Pancreas (tissue), 10 donors: Measurements from ENCODE around the gene KCNIP1. TPM values are rescaled to one million over a fixed set of nuclear protein-coding genes. Genes with fewer than 3 reads are reported as not detected.
A peak's percentile ranks its signal among the peaks of the same experiment; 100 is the strongest.

Experiments
- ATAC-seq, 4 donors: fragments of 200-7000 bp; cut with Tn5 transposase; one replicate each; pipeline versions ENCODE4 v1.8.0 to v1.9.1; 2020; ENCODE audit warnings: mild to moderate bottlenecking in 4 of 4, moderate library complexity in 4 of 4
- DNase-seq, 6 donors: peaks; one replicate each; pipeline ENCODE4 v3.0.0-alpha.2; 2020
- FAIRE-seq: peaks from 2 replicates; lab custom pipeline; 2012; peaks lifted over from hg19 to GRCh38; lab: Jason Lieb, UNC
- H3K27ac ChIP-seq, 4 donors: fragments of 200-600 bp; sonication (generic); 1 replicate in 3 of 4; 2 replicates in 1 of 4; pipeline versions ENCODE4 v1.5.0 to v1.8.0; 2020
- H3K27me3 ChIP-seq, 4 donors: fragments of 200-600 bp; one replicate each; pipeline ENCODE4 v1.8.0; 2021
- H3K36me3 ChIP-seq, 3 donors: fragments of 200-600 bp; sonication (generic) in 1 of 3; one replicate each; pipeline versions ENCODE4 v1.5.0 to v1.8.0; 2020 to 2021
- H3K4me1 ChIP-seq, 3 donors: fragments of 200-600 bp; one replicate each; pipeline ENCODE4 v1.8.0; 2021
- H3K4me3 ChIP-seq, 4 donors: fragments of 200-600 bp; sonication (generic) in 2 of 4; one replicate each; pipeline versions ENCODE4 v1.5.0 to v1.8.0; 2020 to 2021
- H3K9me3 ChIP-seq, 4 donors: fragments of 200-600 bp; one replicate each; pipeline ENCODE4 v1.8.0; 2021
- CTCF ChIP-seq, 4 donors: fragments of 200-600 bp; sonication (generic) in 3 of 4; IDR thresholded peaks; one replicate each; pipeline versions ENCODE4 v1.5.0 to v1.8.0; 2021; ENCODE audit warnings: antibody characterized with exemption in 4 of 4
- WGBS, 2 donors: extraction: QIAGEN DNeasy Blood & Tissue Kit; methylation state at CpG; one replicate each; pipeline ENCODE4 v1.1.7; 2013; 5-methylcytosine and 5-hydroxymethylcytosine counted together
- intact Hi-C, 3 donors: fragments of 100-400 bp; cut with DNase I; formaldehyde crosslinking; loops; one replicate each; pipeline versions ENCODE4 v1.11.1 to v1.14.2; 2022
- polyA plus RNA-seq, 2 donors: library from polyadenylated mRNA; stranded (reverse); fragments of 200-250 nt; gene quantifications; one replicate each; pipeline ENCODE4 v1.2.3, GENCODE V29; 2013
- total RNA-seq, 6 donors: library from RNA; stranded (reverse); fragmentation: NEBNext Ultra II Directional in 4 of 6; extraction: Animal tissue kit (Norgen Biotek cat#: 25700) in 4 of 6; gene quantifications; one replicate each; pipeline versions ENCODE4 v1.2.1 to v1.2.4, GENCODE V29; 2021 to 2023
- donor health status: healthy with polysubstance abuse.
- donor health status: DM: no; HTN: no; CAD: no; lungs with moderate emphysema.
- donor health status: DM: no; HTN: no; CAD: no.
- donor health status: control.
- donor health status: control.
- donor health status: Bipolar disorder and iron deficiency.
- donor health status: DM: yes; HTN: yes; CAD: no.
- donor health status: DM: no; HTN: no; CAD: no.
- donor health status: DM: no; HTN: no; CAD: no.
- donor health status: DM: yes; HTN: yes; CAD: no.

Gene KCNIP1
- total and polyA plus RNA-seq, 8 donors = 0.31 to 10.3 (median 1.1) TPM

GRCh38 chr5:170490381-170490780 lies 13.4 kb upstream of the KCNIP1 start:
- no peak for DNase-seq
- Histone ChIP-seq H3K9me3 (no peaks in the 10 kb centered on the region), H3K36me3 (no peaks in the 10 kb centered on the region), H3K4me1 (no peaks in the 10 kb centered on the region), H3K27me3 (no peaks in the 10 kb centered on the region), H3K27ac (peak overlapping the region in 1 of 4 donors; percentile 57), H3K4me3 (no peak overlapping the region)
- TF ChIP-seq CTCF (IDR thresholded peaks at IDR 0.05) = no peak
- ATAC-seq = no peak
- no peak for FAIRE-seq
- 70 to 77% methylated on average over 3 of the region's 3 CpGs for WGBS, 2 donors
- intact Hi-C loops = no loop called here

GRCh38 chr5:170491479-170491878 lies 12.3 kb upstream of the KCNIP1 start:
- 43 to 47% methylated on average over 5 of the region's 5 CpGs for WGBS, 2 donors
- no peak for TF ChIP-seq CTCF (IDR thresholded peaks at IDR 0.05)
- no peaks in the 10 kb centered on the region for H3K9me3 ChIP-seq
- intact Hi-C loops = no loop called here
- H3K27me3 ChIP-seq = no peaks in the 10 kb centered on the region
- H3K36me3 ChIP-seq = no peaks in the 10 kb centered on the region
- peak; percentile 79 to 85 (median 82) for ATAC-seq
- DNase-seq = peak in 1 of 6 donors; percentile 25
- no peak for FAIRE-seq
- no peaks in the 10 kb centered on the region for H3K4me1 ChIP-seq
- H3K4me3 ChIP-seq = no peak overlapping the region
- peak overlapping the region; percentile 42 to 70 (median 65) for H3K27ac ChIP-seq

DNA sequence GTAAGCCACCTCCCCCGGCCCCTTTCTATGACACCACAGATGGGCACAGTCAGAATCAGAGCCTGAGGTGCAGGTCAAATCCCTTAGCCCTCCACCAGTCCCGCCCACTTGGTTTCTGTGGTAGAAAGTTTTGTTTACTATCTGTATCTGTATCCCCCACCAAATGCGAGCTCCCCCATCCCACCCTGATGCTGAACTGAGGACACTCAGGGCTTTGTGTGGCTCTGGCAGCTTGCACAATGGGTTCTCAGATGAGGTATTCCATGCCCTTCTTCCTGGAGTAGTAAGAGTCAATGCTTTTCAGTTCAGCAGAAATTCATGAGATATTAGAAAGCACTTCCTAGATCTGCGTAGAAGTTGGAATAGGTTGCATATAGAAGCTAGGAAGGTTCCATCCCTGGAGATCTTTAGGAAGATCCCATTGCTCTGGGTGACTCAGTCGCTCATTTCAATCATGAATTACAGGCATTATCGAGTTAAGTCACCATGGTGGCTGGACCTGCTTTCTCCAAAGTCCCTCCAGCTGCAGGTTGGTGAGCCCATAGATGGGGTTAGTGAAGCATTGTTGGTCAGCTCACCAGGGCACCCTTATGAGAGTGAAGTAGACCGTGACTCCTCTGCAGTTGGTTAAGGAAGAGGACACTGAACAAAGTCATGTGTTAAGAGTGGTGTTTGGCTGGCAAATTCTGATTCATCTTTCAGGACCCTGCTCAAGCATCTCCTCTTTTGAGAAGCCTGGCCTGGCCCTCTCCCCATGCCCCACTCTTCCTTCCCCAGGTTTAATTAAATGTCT lies 10.6 kb upstream of the KCNIP1 start:
- no peaks in the 10 kb centered on the region for H3K9me3 ChIP-seq
- no peak overlapping the region for H3K4me3 ChIP-seq
- WGBS, 2 donors = 67 to 83% methylated on average over 7 of the region's 7 CpGs
- H3K36me3 ChIP-seq = no peaks in the 10 kb centered on the region
- H3K27me3 ChIP-seq = no peaks in the 10 kb centered on the region
- DNase-seq (no peak), ATAC-seq (no peak), FAIRE-seq (no peak)
- TF ChIP-seq CTCF (IDR thresholded peaks at IDR 0.05) = no peak
- H3K27ac ChIP-seq = no peak overlapping the region
- intact Hi-C loops = no loop called here
- H3K4me1 ChIP-seq = no peaks in the 10 kb centered on the region

DNA sequence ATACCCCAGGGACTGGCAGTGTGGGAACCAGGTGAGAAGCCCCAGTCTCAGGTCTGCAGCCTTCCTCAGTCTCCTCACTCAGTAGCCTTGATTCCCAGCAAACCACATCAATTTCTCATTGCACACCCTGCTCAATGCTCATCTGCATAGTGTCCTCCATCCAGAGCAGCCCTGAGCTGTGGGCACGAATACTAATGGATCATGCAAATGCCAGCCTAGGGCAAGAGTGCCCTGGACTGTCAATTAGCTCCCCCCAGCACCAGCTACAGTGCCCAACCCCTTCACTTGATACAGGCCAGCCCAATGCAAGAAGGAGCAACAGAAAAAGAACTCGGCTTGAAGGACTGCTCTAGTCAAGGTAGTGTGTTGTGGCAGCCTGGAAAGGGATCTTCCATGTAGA lies 9.8 kb upstream of the KCNIP1 start:
- FAIRE-seq = no peak
- no peak for ATAC-seq
- H3K36me3 ChIP-seq = no peaks in the 10 kb centered on the region

More for the DNA sequence above, 9.8 kb upstream of the KCNIP1 start:
- intact Hi-C loops = no loop called here
- Histone ChIP-seq H3K27ac (no peak overlapping the region), H3K27me3 (no peaks in the 10 kb centered on the region), H3K9me3 (no peaks in the 10 kb centered on the region), H3K4me1 (no peaks in the 10 kb centered on the region), H3K4me3 (no peak overlapping the region)
- DNase-seq = no peak
- 49 to 60% methylated on average over 2 of the region's 2 CpGs for WGBS, 2 donors
- no peak for TF ChIP-seq CTCF (IDR thresholded peaks at IDR 0.05)
